Testis (tissue), 2 donors: Measurements from ENCODE around the gene MOV10L1.

Experiments used
- POLR2A ChIP-seq: fragments of 450-650 bp; IDR thresholded peaks from one replicate; pipeline ENCODE4 v1.6.1; 2017; ENCODE audit warnings: antibody characterized with exemption, mild to moderate bottlenecking, moderate library complexity
- TF ChIP-seq, protein P1 (sequence below), 3 experiments: fragments of 450-650 bp in 2 of 3; fragments of 200-600 bp in 1 of 3; sonication (generic) in 1 of 3; IDR thresholded peaks; one replicate each; pipeline ENCODE4 v1.5.1; 2016 to 2019; ENCODE audit warnings: antibody characterized with exemption in 3 of 3, mild to moderate bottlenecking in 2 of 3, moderate library complexity in 1 of 3

DNA sequence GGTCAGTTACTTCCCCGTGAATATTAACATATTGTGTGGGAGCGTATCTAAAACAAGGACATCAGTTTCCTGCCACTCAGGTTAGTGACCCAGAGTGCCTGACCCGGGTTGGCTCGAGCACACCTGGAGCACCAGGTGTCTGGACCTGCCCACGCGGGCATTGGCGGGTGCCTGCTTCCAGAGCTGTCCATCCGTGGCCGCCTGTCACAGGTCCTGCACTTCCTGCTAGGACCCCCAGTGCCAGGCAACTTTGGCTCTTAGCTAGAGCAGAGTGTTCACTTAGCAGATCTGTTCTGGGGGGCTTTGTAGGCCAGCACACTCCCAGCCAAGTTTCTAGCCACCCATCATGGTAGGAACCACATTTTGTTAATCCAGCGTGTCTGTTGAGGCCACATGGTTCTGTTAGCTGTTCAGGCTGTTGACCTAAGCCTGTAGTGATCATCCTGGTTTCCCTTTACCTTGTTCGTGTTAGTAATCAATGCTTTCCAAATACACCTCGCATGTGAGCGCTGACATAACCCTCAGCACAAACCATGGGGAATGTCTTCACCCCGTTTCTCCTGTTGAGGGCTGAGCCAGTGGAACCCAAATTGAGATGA, 29.5 kb downstream of the MOV10L1 start:
- no peak for TF ChIP-seq POLR2A
- TF ChIP-seq, protein P1, sequence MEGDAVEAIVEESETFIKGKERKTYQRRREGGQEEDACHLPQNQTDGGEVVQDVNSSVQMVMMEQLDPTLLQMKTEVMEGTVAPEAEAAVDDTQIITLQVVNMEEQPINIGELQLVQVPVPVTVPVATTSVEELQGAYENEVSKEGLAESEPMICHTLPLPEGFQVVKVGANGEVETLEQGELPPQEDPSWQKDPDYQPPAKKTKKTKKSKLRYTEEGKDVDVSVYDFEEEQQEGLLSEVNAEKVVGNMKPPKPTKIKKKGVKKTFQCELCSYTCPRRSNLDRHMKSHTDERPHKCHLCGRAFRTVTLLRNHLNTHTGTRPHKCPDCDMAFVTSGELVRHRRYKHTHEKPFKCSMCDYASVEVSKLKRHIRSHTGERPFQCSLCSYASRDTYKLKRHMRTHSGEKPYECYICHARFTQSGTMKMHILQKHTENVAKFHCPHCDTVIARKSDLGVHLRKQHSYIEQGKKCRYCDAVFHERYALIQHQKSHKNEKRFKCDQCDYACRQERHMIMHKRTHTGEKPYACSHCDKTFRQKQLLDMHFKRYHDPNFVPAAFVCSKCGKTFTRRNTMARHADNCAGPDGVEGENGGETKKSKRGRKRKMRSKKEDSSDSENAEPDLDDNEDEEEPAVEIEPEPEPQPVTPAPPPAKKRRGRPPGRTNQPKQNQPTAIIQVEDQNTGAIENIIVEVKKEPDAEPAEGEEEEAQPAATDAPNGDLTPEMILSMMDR (IDR thresholded peaks at IDR 0.05), result no peak
